GM18508 (cell line): ENCODE measurements around the gene MIOX.

Experiments used
- ATAC-seq: cut with Tn5 transposase; IDR thresholded peaks from one replicate; pipeline ENCODE4 v1.9.1; 2021; ENCODE audit warnings: moderate number of reproducible peaks; ENCODE audit not compliant: insufficient read depth, unreplicated experiment

Gene MIOX

DNA sequence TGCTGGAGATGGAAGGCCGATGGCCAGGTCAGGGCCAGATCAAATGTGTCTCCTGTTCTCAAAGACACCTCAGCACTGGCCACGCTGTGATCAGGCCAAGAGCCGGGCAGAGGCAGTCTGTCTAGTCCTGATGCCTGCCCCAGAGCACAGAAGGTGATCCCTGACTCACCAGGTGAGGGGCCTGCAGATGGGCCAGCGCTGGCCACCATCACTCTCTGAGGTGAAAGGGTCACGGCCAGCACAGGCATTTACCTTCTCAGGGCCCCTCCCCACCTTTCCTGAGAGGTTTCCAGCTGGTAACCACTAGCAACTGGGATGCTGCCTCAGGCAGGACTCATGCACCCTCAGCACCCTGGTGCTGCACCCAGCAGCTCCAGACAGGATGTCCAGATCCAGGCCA lies 14.7 kb upstream of the MIOX start:
- no peak for ATAC-seq

DNA sequence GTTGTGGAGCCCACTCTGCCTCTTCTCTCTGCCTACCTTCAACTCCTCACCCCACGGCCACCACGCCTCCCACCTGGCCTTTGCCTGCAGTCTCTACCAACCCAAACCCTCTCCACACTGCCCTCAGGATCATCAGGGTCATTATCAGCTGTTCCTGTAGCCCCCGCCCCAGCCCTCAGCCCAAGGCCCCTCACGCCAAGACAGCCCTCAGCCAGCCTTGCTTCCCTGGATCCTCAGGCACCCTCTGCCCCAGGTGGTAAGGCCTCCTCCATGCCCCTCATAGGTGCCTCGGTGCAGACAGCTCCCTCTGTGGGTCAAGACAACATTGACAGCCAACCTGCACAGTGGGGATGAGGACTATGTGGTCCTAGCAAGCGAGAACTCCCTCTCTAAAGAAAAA lies 13.6 kb upstream of the MIOX start:
- no peak for ATAC-seq

DNA sequence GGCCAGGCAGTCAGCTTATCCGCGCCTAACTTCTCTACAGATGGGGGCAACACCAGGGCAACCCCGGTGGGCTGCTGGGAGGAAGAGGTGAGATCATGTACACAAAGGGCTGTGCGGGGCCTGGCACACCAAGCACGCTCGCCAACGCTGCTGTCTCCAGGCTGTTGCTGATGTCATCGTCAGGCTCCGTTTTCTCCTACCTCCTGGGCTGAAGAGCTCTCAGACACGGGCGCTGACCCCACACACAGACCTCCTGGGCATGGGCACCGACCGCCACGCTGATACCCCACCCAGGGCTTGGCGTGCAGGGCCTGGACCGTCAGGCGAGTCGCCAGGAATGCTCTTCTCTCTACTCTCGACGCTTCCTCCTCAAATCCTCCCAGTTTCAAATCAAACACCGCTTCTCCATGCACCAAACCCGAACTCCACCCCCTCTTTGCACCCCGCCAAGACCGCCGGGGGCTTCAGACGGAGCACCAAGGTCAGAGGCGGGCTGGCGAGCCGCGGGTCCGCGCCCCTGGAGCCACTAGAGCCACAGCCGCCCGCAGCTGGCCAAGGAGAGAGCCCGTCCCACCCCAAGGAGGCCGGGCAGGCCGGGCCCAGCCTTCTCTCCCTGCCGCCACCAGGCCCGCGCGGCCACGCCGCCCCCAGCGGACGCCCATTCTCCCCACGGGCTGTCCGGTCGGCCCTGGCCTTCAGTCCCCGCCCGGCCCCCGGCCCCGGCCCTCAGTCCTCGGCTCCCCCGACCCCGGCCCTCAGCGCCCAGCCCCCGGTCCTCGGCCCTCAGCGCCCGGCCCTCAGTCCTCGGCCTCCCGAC lies 12.6 kb upstream of the MIOX start:
- ATAC-seq: no peak

DNA sequence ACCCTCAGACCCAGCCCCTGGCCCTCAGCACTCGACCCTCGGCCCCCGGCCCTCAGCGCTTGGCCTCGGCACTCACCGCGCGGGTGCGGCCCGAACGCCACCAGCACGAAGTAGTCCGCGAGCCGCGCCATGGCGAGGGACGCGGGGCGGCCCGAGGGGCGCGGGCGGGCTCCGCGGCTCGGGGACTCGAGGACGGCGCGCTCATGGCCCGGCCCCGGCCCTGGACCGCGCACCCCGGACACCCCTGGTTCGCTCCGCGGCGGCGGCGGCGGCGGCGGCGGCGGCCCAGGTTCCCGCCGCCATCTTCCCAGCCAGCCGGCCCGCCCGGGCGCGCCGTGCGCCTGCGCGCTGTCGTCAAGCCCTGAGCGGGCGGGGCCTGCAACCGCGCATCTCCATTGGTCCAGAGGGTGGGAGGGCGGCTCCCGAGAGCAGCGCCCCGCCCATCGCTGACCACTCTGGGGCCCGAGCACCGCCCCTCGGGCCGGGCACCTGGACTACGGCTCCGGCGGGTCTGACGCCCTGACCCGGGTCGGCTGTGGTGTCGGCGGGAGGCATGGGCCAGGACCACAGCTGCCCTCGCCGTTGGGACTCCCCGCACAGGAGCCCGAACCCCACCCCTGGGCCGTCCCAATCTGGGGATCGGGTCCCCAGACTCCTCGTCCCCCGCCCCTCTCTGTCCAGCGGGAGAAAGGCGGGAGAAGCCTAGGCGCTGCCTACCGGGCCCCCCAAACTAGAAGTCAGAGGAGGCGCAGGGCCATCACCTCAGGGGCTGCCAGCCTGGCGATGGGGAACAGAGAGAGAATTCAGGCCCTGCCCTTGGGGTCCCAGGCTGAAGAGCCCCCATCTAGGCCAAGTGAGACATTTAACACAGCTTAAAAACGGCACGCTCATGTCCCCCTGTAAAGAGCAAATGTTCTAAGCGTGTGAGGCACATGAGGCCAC lies 11.7 kb upstream of the MIOX start, which contains the start of gene SBF1:
Gene SBF1, minus strand, starts transcription at position 326 of the 942 bp plus-strand sequence. Its CDS starts 195 bp downstream, at position 131.
- no peak for ATAC-seq

DNA sequence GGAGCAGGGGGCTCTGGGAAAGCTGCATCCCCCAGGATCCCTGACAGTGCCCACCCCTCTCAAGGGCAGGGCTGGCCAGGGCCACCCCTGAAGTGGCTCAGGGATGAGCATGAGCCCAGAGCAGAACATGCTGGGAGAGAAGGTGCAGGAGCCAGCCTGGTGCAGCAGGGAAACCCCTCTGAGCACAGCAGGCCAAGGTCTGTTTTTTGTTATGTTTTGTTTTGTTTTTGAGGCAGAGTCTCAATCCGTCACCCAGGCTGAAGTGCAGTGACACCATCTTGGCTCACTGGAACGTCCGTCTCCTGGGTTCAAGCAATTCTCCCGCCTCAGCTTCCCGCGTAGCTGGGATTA lies 11.0 kb upstream of the MIOX start:
- ATAC-seq: no peak

DNA sequence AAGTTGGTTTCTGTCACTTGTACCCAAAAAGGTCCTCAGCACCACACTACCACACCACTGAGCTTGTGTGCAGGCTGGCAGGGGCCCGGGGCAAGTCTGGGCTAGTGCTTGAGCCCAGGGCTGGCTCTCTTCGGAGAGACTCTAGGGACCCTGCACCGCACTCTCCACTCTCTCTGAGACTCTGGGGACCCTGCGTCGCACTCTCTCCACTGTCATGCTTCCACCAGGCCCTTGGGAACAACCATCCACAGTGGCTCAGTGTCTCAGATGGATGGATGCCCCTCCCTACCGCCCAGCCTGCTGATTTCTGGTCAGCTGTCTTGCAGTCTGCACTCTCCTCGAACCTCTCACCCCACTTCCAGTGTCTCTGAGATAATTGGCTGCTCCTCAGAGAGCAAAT lies 9.8 kb upstream of the MIOX start:
- no peak for ATAC-seq

DNA sequence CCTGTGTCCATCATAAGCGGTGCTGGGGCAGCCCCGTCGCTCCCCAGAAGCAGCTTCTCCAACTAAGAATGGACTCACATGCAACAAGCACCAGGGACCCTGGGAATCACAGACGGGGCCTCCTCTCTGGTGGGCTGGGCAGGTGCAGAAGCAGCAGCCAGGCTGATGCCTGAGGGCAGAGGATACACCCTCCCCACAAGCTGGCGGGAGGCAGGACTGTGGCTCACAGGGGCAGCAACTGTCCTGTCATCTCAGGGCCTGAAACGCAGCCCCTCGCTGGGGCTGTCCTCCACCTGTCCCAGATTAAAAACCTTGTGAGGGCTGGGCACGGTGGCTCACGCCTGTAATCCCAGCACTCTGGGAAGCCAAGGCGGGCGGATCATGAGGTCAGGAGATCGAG lies 8.7 kb upstream of the MIOX start:
- ATAC-seq: no peak

DNA sequence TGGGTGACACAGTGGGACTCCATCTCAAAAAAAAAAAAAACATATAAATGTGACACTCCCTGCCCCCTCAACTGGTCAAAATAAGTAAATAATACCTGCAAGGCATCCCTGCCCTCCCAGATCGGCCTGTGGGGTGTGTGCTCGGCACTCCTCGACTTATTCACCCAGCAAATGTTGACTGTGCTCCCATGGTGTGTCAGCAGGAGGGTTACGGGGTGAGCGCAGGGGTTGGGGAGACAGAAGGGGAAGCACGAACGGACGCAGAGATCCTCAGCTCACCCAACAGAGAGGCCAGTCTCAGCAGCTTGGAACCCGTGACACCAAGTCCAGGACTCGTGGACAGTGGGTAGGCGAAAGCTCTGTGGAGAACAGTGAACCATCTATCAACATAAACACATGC lies 6.9 kb upstream of the MIOX start:
- no peak for ATAC-seq

DNA sequence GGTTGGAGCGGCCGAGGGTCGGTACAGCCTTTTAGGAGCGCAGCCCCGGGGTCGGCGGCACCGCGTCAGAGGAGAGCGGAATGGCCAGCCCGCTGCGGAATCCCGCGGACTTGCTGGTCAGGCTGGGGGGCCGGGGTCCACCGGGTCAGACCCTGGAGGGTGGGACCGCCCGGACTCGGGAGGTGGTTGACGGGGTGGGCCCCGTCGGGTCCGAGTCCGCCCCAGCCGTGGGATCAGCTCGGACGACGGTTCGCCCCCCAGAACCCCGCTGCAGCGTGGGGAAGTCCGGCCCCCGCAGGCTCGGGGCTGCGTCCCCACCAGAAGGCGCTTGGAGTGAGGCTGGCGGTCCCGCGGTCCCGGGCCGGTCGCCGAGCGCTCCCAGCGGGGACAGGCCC lies 5.6 kb upstream of the MIOX start:
- ATAC-seq: no peak

DNA sequence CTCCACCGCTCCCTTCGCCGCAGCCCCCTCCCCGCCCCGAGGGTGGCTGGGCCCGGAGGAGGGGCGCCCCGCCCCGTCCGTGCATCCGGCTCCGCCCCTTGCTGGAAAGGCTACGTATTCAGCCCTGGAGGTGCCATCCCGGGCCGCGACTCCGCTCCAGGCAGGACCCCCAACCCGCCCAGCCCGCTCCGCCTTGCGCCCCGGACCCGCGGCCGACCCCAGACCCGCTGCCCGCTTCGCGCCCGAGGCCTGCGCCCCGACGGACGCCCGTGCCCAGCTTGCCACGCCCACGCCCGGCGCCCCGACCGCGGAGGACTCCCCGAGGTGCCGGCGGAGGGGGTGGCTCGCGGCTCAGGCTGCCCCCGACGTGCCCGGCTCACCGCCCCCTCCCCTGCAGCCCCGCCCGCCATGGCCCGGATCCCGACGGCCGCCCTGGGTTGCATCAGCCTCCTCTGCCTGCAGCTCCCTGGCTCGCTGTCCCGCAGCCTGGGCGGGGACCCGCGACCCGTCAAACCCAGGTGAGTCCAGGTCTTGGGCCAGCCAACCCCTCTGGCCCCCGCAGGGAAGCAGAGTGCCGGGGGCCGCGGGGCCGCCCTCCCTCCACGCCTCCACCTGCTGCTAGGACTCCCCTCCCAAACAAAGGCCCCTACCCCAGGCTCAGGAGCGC lies 5.1 kb upstream of the MIOX start, which contains the start of gene ADM2:
Gene ADM2, plus strand, starts transcription at position 104 of the 667 bp plus-strand sequence. Its CDS starts 305 bp downstream, at position 409.
- ATAC-seq: no peak

DNA sequence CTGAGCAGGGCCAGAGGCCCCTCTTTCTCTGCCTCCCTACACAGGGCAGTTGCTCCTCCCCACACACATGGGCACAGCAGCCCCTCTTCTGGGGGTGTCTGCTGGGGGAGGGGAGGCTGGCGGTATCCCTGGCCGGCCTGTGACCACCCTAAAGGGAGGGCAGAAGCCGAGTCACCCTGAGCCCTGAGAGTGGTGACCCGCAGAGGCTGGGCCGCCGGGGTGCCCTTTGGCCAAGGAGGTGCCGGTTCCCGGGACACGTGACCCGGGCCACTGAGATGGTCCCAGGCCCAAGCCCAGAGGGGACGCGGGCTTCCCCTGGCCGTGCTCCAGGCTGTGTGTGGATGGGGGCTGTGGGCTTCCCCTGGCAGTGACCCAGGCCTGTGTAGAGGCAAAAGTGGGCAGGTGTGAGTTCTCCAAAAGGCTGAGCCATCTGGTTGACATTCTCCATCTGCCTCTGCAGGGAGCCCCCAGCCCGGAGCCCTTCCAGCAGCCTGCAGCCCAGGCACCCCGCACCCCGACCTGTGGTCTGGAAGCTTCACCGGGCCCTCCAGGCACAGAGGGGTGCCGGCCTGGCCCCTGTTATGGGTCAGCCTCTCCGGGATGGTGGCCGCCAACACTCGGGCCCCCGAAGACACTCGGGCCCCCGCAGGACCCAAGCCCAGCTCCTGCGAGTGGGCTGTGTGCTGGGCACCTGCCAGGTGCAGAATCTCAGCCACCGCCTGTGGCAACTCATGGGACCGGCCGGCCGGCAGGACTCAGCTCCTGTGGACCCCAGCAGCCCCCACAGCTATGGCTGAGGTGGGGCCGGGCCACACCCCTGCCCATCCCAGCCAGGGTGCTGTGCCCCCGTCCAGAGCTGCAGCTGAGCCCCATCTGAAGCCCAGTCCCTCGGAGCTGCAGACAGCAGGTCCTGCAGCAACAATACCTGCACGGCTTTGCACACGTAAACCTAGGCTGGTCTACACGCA lies 4.3 kb upstream of the MIOX start:
- no peak for ATAC-seq

DNA sequence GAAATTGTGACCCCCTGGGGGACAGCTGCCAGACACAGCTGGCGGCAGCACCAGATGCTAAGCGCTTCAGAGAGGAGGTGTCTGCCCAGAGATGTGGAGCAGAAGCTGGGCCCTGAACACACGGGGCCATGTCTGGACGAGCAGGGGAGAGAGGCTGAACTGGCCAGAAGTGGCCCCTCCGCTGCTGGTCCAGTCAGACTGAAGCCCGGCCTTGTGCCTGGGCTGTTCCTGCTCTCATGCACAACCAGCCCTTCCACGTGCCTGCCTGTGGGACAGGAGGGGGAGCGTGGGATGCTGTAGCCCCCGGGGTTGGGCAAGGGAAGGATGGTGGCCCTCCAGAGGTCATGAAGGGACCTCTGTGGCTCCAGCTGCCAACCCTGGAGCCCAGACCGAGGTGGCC lies 3.6 kb upstream of the MIOX start:
- ATAC-seq: no peak

DNA sequence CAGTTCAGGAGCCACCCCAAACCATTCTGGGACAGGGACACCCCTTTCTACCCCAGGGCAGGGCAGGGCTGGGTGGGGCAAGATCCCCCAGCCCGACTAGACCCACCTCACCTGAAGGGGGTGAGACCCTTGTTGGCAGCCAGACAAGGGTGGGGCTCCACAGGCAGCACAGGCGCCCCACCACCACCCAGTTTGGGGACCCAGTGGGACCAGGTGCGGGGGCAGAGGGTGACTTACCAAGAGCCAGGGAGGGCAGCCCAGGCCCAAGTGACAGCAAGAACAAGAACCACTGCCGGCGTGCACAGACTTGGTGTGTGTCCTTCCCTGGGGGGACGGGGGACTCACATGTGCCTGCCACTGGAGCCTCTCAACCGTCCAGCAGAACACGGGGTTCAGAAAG lies 3.1 kb upstream of the MIOX start:
- no peak for ATAC-seq

DNA sequence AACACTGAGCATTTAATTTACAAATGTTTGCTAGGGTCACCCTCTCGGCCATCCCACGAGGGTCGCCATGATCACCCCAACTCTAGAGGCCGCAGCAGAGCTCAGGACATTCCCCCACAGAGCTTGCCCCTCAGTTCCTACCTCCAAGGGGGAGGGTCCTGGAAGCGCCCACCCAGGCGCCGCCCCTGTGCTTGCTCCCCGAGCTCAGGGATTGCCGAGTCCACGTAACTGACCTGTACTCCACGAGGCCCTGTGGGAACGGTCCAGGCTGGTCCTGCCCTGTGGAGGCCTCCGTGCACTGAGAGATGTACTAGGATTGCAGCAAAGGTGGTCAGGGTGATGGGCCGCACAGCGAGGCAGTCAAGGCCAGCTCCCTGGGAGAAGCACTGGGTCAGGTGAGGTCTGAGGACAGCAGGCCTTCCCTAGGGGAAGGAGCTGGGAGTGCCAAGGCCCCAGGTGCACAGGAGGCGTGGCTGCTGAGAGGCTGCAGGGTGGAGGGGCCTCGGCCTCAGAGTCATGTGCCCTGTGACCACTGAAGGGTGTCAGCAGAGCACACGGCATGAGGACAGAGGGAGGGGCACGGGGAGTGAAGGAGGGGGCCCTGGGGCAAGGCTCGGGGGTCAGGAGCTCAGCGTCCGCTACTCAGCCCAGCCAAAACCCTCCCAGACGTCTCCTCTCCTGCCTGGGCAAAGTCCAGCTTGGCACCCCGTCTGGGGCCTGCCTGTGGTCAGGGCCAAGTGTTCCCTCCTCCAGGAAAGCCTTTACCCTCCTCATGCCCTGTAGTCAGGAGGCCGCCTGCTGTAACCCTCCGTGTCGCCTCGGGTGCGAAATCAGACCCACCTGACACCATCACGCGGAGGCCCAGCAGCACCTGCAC lies 2.4 kb upstream of the MIOX start:
- no peak for ATAC-seq

DNA sequence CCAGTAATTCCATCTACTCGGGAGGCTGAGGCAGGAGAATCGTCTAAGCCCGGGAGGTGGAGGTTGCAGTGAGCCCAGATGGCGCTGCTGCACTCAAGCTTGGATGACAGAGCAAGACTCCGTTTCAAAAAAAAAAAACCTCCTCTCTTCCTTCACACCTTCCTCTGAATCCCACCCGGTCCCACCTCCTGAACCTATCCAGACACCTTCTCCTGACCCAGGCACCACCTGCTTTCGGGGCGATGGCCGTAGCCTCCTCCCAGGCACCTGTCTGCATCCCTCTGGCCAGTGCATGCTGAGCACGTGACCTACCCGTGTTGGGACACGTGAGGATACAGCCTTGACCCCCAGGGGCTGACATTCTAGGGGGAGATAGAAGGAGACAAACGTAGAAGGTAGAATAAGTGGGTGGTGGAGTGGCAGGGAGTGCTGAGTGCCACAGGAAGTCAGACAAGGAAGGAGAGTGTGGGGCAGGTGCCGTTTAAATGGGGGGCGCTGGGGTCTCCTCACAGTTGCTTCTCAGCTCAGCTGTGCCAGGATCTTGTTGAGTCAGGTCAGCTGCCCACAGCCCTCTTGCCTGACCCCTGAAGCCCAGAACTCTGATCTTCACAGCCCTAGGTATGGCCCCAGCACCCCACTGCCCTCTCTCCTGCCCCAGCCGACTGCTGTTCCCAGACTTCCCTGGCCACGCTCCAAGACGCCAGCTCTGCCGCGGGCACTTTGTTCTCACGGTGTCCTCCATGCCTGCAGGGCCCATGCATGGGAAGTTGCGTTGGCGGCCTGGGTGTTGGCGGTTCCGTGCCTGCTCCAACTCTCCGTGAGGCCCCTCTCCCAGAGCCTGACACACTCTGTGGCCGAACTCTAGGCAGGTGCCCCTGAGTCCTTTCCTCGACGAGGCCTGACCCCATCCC lies 1.2 kb upstream of the MIOX start:
- ATAC-seq: no peak

DNA sequence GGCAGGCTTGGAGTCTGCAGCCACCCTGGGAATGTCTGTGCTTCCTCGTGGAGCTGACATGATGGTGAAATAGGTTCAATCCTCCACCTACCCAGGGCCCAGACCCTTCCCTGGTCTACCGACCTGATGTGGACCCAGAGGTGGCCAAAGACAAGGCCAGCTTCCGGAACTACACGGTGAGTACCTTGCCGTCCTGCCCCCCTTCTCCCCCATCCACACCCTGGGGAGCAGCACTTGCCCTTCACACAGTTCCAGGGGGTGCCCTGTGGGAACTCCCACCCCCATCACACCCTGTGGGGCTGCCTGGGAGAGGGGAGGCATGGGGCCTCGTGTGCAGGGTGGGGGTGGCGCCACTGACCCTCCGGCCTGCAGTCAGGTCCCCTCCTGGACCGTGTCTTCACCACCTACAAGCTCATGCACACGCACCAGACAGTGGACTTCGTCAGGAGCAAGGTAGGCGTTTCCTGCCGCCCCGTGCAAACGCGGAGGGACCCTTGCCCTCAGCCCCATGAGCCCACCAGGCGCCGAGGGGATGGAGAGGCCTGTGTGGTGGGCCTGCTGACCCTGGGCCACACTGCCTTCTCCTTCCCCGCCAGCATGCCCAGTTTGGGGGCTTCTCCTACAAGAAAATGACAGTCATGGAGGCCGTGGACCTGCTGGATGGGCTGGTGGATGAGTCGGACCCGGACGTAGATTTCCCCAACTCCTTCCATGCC lies 789 bp downstream of the MIOX start:
- ATAC-seq: no peak

DNA sequence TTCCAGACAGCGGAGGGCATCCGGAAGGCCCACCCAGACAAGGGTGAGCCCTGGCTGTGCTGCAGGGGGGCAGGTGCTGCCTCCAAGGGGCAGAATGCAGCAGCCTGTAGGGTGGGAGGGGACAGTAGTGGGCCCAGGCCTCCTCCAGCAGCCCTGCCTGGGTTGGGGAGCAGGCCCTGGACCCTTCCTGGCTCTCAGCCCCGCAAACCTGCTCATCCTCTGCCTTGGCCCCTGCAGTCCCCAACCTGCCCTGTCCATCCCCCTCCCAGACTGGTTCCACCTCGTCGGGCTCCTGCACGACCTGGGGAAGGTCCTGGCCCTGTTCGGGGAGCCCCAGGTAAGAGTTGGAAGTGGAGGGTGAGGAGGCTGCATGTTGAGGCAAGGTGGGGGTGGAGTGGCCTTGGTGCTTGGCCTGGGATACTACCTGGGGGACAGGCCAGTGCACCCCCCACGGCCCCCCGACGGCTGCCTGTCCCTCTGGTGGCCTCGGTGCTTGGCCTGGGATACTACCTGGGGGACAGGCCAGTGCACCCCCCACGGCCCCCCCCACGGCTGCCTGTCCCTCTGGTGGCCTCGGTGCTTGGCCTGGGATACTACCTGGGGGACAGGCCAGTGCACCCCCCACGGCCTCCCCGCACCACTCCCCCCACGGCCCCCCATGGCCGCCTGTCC lies 1.5 kb downstream of the MIOX start:
- ATAC-seq: no peak
